ENCODE measurements around the gene IFRD2.

- TF ChIP-seq CTCF (CRISPR knock-in tag; IDR thresholded peaks at IDR 0.05) (no peak), ZNF746 (CRISPR knock-in tag; IDR thresholded peaks at IDR 0.05) (no peak), ZNF510 (CRISPR knock-in tag; IDR thresholded peaks at IDR 0.05; ENCODE audit: low read depth) (no peak), ESRRA (CRISPR knock-in tag; IDR thresholded peaks at IDR 0.05; ENCODE audit: low read depth) (no peak), ZNF292 (CRISPR knock-in tag; IDR thresholded peaks at IDR 0.05; ENCODE audit: borderline replicate concordance, low read depth) (no peak)
Measured at GRCh38 chr3:50241163-50241562, 51.1 kb downstream of the IFRD2 start.

Measured in HepG2 (cell line).